Measurements from ENCODE around the gene DNAH17.

DNAH17 gene

GRCh38 chr17:78421534-78422266 is 155.5 kb downstream of the DNAH17 start (continued):
- TF ChIP-seq PATZ1 (tag by site-specific recombination; IDR thresholded peaks at IDR 0.05) (no peak), ZNF660 (tag by site-specific recombination; IDR thresholded peaks at IDR 0.05) (peak; percentile 75; the same call in 1 of the 2 replicates), ZBTB17 (tag by site-specific recombination; IDR thresholded peaks at IDR 0.05) (peak; percentile 64; the same call in 1 of the 2 replicates), ZSCAN23 (tag by site-specific recombination; IDR thresholded peaks at IDR 0.05) (no peak), GLIS1 (tag by site-specific recombination; IDR thresholded peaks at IDR 0.05) (peak; percentile 24; the same call in 1 of the 2 replicates), HIC1 (tag by site-specific recombination; IDR thresholded peaks at IDR 0.05) (no peak), KLF7 (tag by site-specific recombination; IDR thresholded peaks at IDR 0.05; ENCODE audit: borderline replicate concordance) (no peak), ZBTB7A (tag by site-specific recombination; IDR thresholded peaks at IDR 0.05; ENCODE audit: low read depth) (no peak), ZNF701 (tag by site-specific recombination; IDR thresholded peaks at IDR 0.05) (no peak), ZNF398 (tag by site-specific recombination; IDR thresholded peaks at IDR 0.05) (no peak), ZNF133 (tag by site-specific recombination; IDR thresholded peaks at IDR 0.05) (no peak), ZBTB48 (tag by site-specific recombination; IDR thresholded peaks at IDR 0.05) (peak; percentile 78; the same call in 1 of the 2 replicates), ZNF26 (tag by site-specific recombination; IDR thresholded peaks at IDR 0.05) (no peak), ZSCAN30 (tag by site-specific recombination; IDR thresholded peaks at IDR 0.05) (0 out of 2 replicates have a peak, but pooled peaks have one; percentile 45)
- TF ChIP-seq, protein P1, sequence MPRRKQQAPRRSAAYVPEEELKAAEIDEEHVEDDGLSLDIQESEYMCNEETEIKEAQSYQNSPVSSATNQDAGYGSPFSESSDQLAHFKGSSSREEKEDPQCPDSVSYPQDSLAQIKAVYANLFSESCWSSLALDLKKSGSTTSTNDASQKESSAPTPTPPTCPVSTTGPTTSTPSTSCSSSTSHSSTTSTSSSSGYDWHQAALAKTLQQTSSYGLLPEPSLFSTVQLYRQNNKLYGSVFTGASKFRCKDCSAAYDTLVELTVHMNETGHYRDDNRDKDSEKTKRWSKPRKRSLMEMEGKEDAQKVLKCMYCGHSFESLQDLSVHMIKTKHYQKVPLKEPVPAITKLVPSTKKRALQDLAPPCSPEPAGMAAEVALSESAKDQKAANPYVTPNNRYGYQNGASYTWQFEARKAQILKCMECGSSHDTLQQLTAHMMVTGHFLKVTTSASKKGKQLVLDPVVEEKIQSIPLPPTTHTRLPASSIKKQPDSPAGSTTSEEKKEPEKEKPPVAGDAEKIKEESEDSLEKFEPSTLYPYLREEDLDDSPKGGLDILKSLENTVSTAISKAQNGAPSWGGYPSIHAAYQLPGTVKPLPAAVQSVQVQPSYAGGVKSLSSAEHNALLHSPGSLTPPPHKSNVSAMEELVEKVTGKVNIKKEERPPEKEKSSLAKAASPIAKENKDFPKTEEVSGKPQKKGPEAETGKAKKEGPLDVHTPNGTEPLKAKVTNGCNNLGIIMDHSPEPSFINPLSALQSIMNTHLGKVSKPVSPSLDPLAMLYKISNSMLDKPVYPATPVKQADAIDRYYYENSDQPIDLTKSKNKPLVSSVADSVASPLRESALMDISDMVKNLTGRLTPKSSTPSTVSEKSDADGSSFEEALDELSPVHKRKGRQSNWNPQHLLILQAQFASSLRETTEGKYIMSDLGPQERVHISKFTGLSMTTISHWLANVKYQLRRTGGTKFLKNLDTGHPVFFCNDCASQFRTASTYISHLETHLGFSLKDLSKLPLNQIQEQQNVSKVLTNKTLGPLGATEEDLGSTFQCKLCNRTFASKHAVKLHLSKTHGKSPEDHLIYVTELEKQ (tag by site-specific recombination; IDR thresholded peaks at IDR 0.05; ENCODE audit: borderline replicate concordance), result no peak

Measured in HEK293 (cell line).